Loucy (cell line): ENCODE results near the gene SMPD4.

Experiments
- EZH2phosphoT487 ChIP-seq: fragments of 200-600 bp; IDR thresholded peaks from 2 replicates; pipeline ENCODE4 v1.6.1; 2018; ENCODE audit warnings: antibody characterized with exemption, mild to moderate bottlenecking, moderate library complexity, borderline replicate concordance
- TF ChIP-seq, protein P1 (sequence below): fragments of 200-600 bp; sonication (generic); conservative IDR thresholded peaks from 2 replicates; pipeline ENCODE4 v1.5.1; 2014; ENCODE audit warnings: mild to moderate bottlenecking, antibody characterized with exemption, low read length

DNA sequence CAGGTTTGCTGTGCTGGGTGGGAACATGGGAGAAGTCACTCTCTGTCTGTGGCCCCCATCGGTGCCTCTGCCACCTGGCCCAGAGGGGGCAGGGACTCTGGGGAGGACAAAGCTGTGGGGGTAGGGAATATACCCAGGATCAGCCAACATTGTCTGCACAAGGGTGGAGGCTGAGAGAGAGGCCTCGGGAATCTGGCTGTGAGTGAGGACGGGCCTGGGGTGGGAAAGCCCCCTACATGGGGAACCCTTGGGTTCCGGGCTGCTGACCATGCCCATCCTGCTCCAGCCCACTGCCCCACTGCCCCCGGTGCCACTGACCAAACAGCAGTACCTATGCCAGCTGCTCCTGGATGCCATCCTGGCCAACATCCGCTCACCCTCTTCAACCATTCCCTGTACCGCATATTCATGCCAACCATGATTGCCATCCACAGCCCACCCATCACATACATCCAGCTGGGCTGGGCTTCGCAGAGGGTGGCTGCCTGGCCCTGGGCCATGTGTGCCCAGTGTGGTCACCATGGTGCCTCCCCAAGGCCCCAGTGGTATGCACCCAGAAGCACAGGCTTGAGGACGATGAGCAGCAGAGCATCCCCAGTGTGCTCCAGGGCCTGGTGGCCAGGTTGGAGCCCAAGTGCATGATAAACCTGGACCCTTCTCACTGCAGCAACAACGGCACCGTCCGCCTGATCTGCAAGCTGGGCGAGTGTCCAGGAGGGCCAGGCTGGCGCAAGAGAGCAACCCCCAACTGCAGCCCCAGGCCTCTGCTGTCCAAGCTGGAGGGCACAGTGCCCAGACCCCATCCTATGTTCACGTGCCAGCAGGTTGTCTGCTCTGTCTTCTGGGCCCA, 45.5 kb downstream of the SMPD4 start:
- TF ChIP-seq, protein P1, sequence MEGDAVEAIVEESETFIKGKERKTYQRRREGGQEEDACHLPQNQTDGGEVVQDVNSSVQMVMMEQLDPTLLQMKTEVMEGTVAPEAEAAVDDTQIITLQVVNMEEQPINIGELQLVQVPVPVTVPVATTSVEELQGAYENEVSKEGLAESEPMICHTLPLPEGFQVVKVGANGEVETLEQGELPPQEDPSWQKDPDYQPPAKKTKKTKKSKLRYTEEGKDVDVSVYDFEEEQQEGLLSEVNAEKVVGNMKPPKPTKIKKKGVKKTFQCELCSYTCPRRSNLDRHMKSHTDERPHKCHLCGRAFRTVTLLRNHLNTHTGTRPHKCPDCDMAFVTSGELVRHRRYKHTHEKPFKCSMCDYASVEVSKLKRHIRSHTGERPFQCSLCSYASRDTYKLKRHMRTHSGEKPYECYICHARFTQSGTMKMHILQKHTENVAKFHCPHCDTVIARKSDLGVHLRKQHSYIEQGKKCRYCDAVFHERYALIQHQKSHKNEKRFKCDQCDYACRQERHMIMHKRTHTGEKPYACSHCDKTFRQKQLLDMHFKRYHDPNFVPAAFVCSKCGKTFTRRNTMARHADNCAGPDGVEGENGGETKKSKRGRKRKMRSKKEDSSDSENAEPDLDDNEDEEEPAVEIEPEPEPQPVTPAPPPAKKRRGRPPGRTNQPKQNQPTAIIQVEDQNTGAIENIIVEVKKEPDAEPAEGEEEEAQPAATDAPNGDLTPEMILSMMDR, result no peak
- TF ChIP-seq EZH2phosphoT487, result no peak
